ENCODE results near the gene PPM1H.
"Not testable (repeated sequence)": the region's sequence is repeated elsewhere in the genome, so short reads cannot be mapped to it uniquely, and the experiment has no call there.

The PPM1H gene

DNA sequence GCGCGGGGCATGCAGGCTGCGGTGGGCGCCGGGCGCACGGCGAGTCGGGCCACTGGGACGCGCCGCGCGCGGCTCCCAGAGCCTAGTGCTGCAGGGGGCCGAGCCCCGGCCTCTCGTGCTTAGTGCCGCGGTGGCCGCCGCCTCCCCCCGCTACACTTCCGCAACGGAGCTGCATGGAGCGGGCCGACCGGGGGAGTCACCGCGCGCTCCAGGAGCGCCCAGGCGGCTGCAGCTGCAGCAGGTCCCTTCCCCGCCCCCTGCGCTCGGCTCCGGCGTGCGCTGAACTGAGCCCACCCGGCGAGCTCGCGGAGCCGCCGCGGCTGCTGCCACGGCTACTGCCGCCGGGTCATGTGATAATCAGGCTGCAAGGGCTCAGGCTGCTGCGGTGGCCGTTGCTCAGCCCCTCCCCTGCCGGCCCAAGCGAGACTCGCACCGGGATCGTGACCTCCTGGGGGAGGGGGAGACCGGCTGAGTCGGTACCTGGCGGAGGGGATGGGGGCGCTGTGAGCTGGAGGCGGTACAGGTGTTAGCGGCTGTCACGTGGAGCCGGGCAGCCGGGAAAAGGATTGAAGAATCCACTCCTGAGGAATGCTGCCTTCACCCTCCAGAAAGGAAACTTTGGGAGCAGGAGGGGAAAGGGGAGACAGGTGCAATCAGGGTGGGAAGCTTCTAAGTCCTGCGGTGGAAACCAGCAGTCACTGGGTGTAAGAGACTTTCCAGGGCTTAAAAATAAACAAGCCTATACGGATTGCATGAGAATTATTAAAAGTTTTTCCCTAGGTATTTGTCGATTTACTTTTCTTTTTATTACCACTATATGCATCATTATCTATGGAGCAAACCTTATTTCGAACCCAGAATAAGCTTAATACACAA, at the start of gene PPM1H:
TSS of gene PPM1H (minus strand) at position 352 of the 876 bp plus-strand sequence. CDS start 414 bp downstream, outside the sequence.
- no peak for DNase-seq (ENCODE audit: low read depth in 1 of 2, low spot score in 1 of 2)

DNA sequence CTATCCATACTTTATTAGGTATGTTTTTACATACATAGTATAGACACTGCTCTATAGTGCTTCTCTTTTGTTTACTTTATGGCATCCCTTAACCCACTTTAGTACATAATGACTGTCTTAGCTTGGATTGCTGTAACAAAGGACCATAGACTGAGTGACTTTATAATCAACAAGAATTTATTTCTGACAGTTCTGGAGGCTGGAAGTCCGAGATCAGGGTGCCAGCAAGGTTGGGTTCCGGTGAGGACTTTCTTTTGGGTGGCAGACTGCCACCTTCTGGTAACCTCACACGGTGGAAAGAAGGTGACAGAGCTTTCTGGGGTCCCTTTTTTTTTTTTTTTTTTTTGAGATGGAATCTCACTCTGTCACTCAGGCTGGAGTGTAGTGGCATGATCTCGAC, 48.6 kb upstream of the PPM1H start:
- DNase-seq (ENCODE audit: low read depth in 1 of 2, low spot score in 1 of 2): no peak

DNA sequence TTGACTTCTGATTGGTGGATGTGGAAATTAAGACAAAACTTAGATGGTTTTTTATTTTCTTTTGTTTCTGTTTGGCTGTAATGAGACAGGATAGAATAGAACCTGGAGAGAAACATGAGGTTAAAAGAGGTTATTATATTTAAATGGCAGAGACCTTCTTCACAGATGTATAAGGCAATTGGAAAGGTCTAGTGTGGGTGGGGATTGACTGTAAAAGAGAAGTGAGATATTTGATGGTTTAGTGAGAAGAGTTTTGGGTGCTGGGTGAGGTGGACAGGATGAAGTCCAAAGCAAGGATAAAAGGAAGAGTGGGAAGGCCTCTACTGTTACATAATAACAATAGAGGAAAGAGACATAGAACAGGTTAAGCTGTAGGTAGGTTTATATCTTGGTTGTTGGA, 43.8 kb upstream of the PPM1H start:
- no peak for DNase-seq (ENCODE audit: low read depth in 1 of 2, low spot score in 1 of 2)

- DNase-seq (ENCODE audit: low read depth in 1 of 2, low spot score in 1 of 2): no peak
Measured at GRCh38 chr12:62977883-62978282, 42.9 kb upstream of the PPM1H start.

- DNase-seq (ENCODE audit: low read depth in 1 of 2, low spot score in 1 of 2): no peak
Measured at GRCh38 chr12:62977418-62977817, 42.5 kb upstream of the PPM1H start.

- DNase-seq (ENCODE audit: low read depth in 1 of 2, low spot score in 1 of 2): no peak
Measured at GRCh38 chr12:62976110-62976662, 41.2 kb upstream of the PPM1H start.

- no peak for DNase-seq (ENCODE audit: low read depth in 1 of 2, low spot score in 1 of 2)
Measured at GRCh38 chr12:62971769-62972525, 37.0 kb upstream of the PPM1H start.

GRCh38 chr12:62969695-62970094, 34.7 kb upstream of the PPM1H start:
- no peak for DNase-seq (ENCODE audit: low read depth in 1 of 2, low spot score in 1 of 2)

DNA sequence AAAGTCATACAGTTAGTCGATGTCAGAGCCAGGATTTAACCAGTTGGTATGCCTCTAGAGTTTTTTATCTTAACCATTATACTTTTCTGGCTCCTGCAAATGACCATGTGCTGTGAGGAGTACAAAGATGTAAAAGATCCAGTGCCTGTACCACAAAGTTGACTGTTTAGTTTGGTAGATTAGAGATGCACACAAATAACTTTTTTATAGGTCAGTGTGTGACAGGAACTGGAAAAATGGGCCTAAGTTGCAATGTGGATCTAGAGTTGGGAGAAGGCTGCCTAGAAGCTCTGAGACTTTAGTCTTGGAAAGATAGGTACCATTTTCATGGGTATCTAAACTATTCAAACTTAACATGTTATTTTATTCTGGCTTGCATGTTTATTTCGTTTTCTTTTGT, 32.8 kb upstream of the PPM1H start:
- DNase-seq (ENCODE audit: low read depth in 1 of 2, low spot score in 1 of 2): no peak

- no peak for DNase-seq (ENCODE audit: low read depth in 1 of 2, low spot score in 1 of 2)
Measured at GRCh38 chr12:62966990-62967506, 32.1 kb upstream of the PPM1H start.

DNA sequence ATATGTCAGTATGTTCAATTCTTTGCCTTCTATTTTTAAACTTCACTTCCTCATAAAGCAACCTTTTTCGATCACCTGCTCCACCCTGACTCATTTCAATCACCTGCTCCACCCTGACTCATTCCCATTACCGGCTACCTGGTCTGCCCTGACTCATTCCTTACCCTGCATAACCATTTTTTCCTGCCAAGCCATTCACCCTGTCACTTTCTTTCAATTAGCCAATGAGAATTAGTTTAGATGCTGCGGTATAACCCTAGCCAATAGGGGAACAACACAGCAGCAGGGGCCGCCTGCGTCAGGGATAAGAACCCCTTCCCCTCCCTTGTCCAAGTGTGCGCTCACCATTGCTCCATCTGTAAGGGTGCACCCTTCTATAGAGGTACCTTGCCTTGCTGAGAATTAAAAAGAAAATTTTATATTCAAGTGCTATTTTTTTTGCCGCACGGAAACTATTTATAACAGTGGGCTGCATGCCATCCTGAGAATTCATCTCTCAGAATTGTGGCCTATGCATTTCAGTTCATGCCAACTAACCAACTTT, 31.6 kb upstream of the PPM1H start:
- DNase-seq (ENCODE audit: low read depth in 1 of 2, low spot score in 1 of 2): not testable (repeated sequence)

GRCh38 chr12:62965700-62966099, 30.8 kb upstream of the PPM1H start:
- not testable (repeated sequence) for DNase-seq (ENCODE audit: low read depth in 1 of 2, low spot score in 1 of 2)

GRCh38 chr12:62965242-62965641, 30.3 kb upstream of the PPM1H start:
- not testable (repeated sequence) for DNase-seq (ENCODE audit: low read depth in 1 of 2, low spot score in 1 of 2)

DNA sequence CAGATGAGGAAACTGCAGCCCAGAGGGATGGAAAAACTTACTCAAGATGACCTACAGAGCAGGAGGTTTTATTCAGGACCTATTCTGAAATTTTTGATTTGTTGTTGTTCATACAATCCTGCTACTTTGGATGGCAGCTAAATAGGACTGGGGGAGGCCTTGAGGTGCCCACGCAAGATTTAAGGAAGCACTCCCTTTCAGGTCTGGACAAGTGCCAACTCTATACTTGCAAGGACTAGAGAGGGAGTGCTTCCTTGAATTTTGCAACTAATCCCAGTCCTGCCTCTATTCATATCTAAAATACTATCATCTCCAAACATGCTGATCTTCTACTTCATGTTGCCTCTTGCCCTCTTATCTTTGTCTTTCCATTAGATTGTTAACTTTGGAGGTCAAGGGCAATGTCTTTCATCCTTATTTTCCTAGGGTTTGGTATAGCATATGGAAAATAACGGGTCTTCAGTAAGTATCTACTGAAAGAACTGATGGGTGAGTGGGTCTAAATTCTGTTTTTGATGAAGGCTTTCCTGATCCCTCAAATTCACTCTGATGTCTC, 28.6 kb upstream of the PPM1H start:
- no peak for DNase-seq (ENCODE audit: low read depth in 1 of 2, low spot score in 1 of 2)

- no peak for DNase-seq (ENCODE audit: low read depth in 1 of 2, low spot score in 1 of 2)
Measured at GRCh38 chr12:62960324-62960723, 25.4 kb upstream of the PPM1H start.

GRCh38 chr12:62959745-62960144, 24.8 kb upstream of the PPM1H start:
- DNase-seq (ENCODE audit: low read depth in 1 of 2, low spot score in 1 of 2): no peak

DNA sequence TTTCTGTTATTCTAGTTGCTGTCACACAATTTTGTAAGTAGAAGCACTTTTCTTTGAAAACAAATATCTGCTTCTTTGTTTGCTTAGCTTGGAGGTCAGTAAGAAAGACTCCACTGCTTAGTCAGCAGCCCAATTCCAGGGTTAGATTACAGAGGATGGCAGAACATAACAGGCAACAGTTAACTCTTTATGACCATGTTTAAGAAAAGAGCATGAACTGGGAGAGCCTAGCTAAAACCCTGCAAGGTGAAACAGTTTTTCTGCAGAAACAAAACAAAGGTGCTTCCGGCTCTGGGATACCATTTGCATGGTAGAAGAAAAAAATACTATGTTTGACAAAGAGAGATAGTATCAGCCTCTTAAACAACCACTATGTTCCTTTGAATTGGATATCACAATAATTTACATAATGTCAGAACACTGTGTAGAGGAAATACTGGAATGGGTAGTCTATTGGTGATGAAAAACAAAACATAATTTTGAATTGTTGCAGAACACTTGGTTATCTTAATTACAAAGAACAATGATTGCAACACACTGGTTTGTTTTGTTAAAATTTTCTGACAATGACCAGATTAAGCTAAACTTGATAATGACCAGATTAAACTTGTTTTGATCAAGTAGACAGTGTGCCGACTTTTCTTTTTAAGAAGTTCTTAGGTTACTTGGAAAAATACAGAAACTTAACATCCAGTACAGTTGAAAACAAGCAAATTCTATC, 22.4 kb upstream of the PPM1H start:
- DNase-seq (ENCODE audit: low read depth in 1 of 2, low spot score in 1 of 2): no peak

GRCh38 chr12:62955678-62956077, 20.7 kb upstream of the PPM1H start:
- DNase-seq (ENCODE audit: low read depth in 1 of 2, low spot score in 1 of 2): no peak

GRCh38 chr12:62950317-62950716, 15.4 kb upstream of the PPM1H start:
- no peak for DNase-seq (ENCODE audit: low read depth in 1 of 2, low spot score in 1 of 2)

DNA sequence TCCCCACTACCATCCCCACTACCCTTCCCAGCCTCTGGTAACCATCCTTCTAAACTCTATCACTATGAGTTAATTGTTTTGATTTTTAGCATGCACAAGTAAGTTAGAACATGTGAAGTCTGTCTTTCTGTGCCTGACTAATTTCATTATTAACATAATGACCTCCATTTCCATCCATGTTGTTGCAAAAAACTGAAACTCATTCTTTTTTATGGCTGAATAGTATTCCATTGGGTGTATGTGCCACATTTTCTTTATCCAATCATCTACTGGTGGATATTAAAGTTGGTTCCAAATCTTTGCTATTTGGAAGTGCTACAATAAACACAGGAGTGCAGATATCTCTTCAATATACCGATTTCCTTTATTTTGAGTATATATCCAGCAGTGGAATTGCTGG, 13.2 kb upstream of the PPM1H start:
- no peak for DNase-seq (ENCODE audit: low read depth in 1 of 2, low spot score in 1 of 2)

All from activated CD4-positive, alpha-beta T cell treated with anti-CD3 and anti-CD28 coated beads, Interleukin-2, amount 50 U/mL, for 24 hours (primary cell).